HTERT RPE-1 (cell line): ENCODE results near the gene NNT.

Experiments
- in situ Hi-C: fragments of 300-500 bp; cut with MboI; formaldehyde crosslinking; loops from 4 replicates; pipeline ENCODE4 v1.14.3; 2020; ENCODE audit warnings: low sequenced_read_pairs

Gene NNT

GRCh38 chr5:43622074-43622473 lies 19.1 kb downstream of the NNT start:
- in situ Hi-C loops = no loop called here

- in situ Hi-C loops = no loop called here
These were observed 20.2 kb downstream of the NNT start for GRCh38 chr5:43623048-43623680.

GRCh38 chr5:43627028-43627427 lies 24.0 kb downstream of the NNT start:
- in situ Hi-C loops = no loop called here

- in situ Hi-C loops = no loop called here
These were observed 28.4 kb downstream of the NNT start for GRCh38 chr5:43631182-43631910.

GRCh38 chr5:43634621-43635020 lies 31.6 kb downstream of the NNT start:
- in situ Hi-C loops = no loop called here

GRCh38 chr5:43635374-43635773 lies 32.4 kb downstream of the NNT start:
- in situ Hi-C loops = no loop called here

- in situ Hi-C loops = no loop called here
These were observed 33.1 kb downstream of the NNT start for GRCh38 chr5:43636076-43636475.

GRCh38 chr5:43637416-43637815 lies 34.4 kb downstream of the NNT start:
- in situ Hi-C loops = no loop called here

- in situ Hi-C loops = no loop called here
These were observed 35.1 kb downstream of the NNT start for GRCh38 chr5:43638107-43638506.

- in situ Hi-C loops = no loop called here
These were observed 35.6 kb downstream of the NNT start for GRCh38 chr5:43638546-43638945.

GRCh38 chr5:43639566-43639965 lies 36.6 kb downstream of the NNT start:
- in situ Hi-C loops = no loop called here

GRCh38 chr5:43642428-43642827 lies 39.4 kb downstream of the NNT start:
- in situ Hi-C loops = no loop called here

- in situ Hi-C loops = no loop called here
These were observed 40.3 kb downstream of the NNT start for GRCh38 chr5:43643327-43643726.

- in situ Hi-C loops = no loop called here
These were observed 40.8 kb downstream of the NNT start for GRCh38 chr5:43643750-43644149.

- in situ Hi-C loops = no loop called here
These were observed 44.0 kb downstream of the NNT start for GRCh38 chr5:43646992-43647391.

GRCh38 chr5:43647789-43648188 lies 44.8 kb downstream of the NNT start:
- in situ Hi-C loops = no loop called here

- in situ Hi-C loops = no loop called here
These were observed 45.6 kb downstream of the NNT start for GRCh38 chr5:43648499-43649124.

GRCh38 chr5:43649256-43649655 lies 46.3 kb downstream of the NNT start:
- in situ Hi-C loops = no loop called here

GRCh38 chr5:43652537-43653302 lies 49.7 kb downstream of the NNT start:
- in situ Hi-C loops = no loop called here

- in situ Hi-C loops = no loop called here
These were observed 55.5 kb downstream of the NNT start for GRCh38 chr5:43658509-43658908.

- in situ Hi-C loops = no loop called here
These were observed 56.1 kb downstream of the NNT start for GRCh38 chr5:43659075-43659474.

- in situ Hi-C loops = no loop called here
These were observed 58.1 kb downstream of the NNT start for GRCh38 chr5:43661102-43661501.
